Measurements from ENCODE around the gene FERMT3. TPM values are rescaled to one million over a fixed set of nuclear protein-coding genes. Genes with fewer than 3 reads are reported as not detected.
"Not testable (repeated sequence)": the region's sequence is repeated elsewhere in the genome, so short reads cannot be mapped to it uniquely, and the experiment has no call there.

Gene FERMT3
- 9.6 TPM for total RNA-seq
- long read RNA-seq, partial matches to known transcripts: 0 of 4 reads
- long read RNA-seq, other reads (novel, unspliced or antisense): 1 of 4 reads

- intact Hi-C loops (cut with DNase I): no loop called here
- ATAC-seq: peak; percentile 45
Observed at GRCh38 chr11:64206457-64207255, at the start of gene FERMT3. FERMT3 (plus strand) TSS chr11:64206721; CDS start chr11:64207365, 644 bp downstream.

GRCh38 chr11:64157631-64158394 lies 48.7 kb upstream of the FERMT3 start:
- ATAC-seq: no peak
- DNase-seq (ENCODE audit: missing footprints): no peak
- intact Hi-C loops (cut with DNase I): loop anchor here (10.0 kb wide), 1 partner anchor 393 kb away; the partner anchor contains the start of gene ZFTA

More at GRCh38 chr11:64206457-64207255, at the start of gene FERMT3:
- peak; percentile 88 for DNase-seq (ENCODE audit: missing footprints)

- no peak for DNase-seq (ENCODE audit: missing footprints)
- ATAC-seq: no peak
- intact Hi-C loops (cut with DNase I): no loop called here
Observed at GRCh38 chr11:64161037-64161436, 45.5 kb upstream of the FERMT3 start.

- DNase-seq (ENCODE audit: missing footprints); intact Hi-C loops (cut with DNase I); ATAC-seq: not testable (repeated sequence)
Observed at GRCh38 chr11:64162769-64163168, 43.8 kb upstream of the FERMT3 start.

GRCh38 chr11:64163951-64164350 lies 42.6 kb upstream of the FERMT3 start:
- intact Hi-C loops (cut with DNase I): no loop called here
- DNase-seq (ENCODE audit: missing footprints): no peak
- ATAC-seq: no peak

- DNase-seq (ENCODE audit: missing footprints) (no peak), ATAC-seq (peak; percentile 56)
- intact Hi-C loops (cut with DNase I): no loop called here
Observed at GRCh38 chr11:64164392-64165312, 41.9 kb upstream of the FERMT3 start.

- DNase-seq (ENCODE audit: missing footprints) (no peak), ATAC-seq (peak; percentile 14)
- intact Hi-C loops (cut with DNase I): no loop called here
Observed at GRCh38 chr11:64165481-64165841, 41.1 kb upstream of the FERMT3 start.

- DNase-seq (ENCODE audit: missing footprints) (peak; percentile 93), ATAC-seq (peak; percentile 92)
- intact Hi-C loops (cut with DNase I): loop anchor here (2.0 kb wide), 1 partner anchor 17 kb away; no protein-coding TSS in a partner anchor
Observed at GRCh38 chr11:64165842-64166635, 40.5 kb upstream of the FERMT3 start, which contains the start of gene MACROD1. MACROD1 (minus strand) TSS chr11:64166113; CDS start chr11:64165994, 119 bp downstream.

GRCh38 chr11:64170419-64170818 lies 36.1 kb upstream of the FERMT3 start:
- DNase-seq (ENCODE audit: missing footprints): no peak
- intact Hi-C loops (cut with DNase I): no loop called here
- no peak for ATAC-seq

GRCh38 chr11:64173616-64174355 lies 32.7 kb upstream of the FERMT3 start:
- no peak for ATAC-seq
- intact Hi-C loops (cut with DNase I): no loop called here
- no peak for DNase-seq (ENCODE audit: missing footprints)

GRCh38 chr11:64176751-64177150 lies 29.8 kb upstream of the FERMT3 start:
- DNase-seq (ENCODE audit: missing footprints) (no peak), ATAC-seq (no peak)
- intact Hi-C loops (cut with DNase I): no loop called here

- no peak for DNase-seq (ENCODE audit: missing footprints)
- no peak for ATAC-seq
- intact Hi-C loops (cut with DNase I): no loop called here
Observed at GRCh38 chr11:64178203-64178602, 28.3 kb upstream of the FERMT3 start.

- ATAC-seq (no peak), DNase-seq (ENCODE audit: missing footprints) (no peak)
- intact Hi-C loops (cut with DNase I): no loop called here
Observed at GRCh38 chr11:64178951-64179639, 27.4 kb upstream of the FERMT3 start.

GRCh38 chr11:64180891-64181290 lies 25.6 kb upstream of the FERMT3 start:
- intact Hi-C loops (cut with DNase I): no loop called here
- DNase-seq (ENCODE audit: missing footprints): no peak
- ATAC-seq: no peak

GRCh38 chr11:64181506-64182411 lies 24.8 kb upstream of the FERMT3 start:
- DNase-seq (ENCODE audit: missing footprints) (peak; percentile 95), ATAC-seq (peak; percentile 73)
- intact Hi-C loops (cut with DNase I): loop anchor here (2.0 kb wide), 1 partner anchor 15 kb away; the partner anchor contains the start of gene MACROD1
